ENCODE results near the gene LCAT.
A peak's percentile ranks its signal among the peaks of the same experiment; 100 is the strongest.

The LCAT gene

GRCh38 chr16:67928561-67929364, 15.2 kb downstream of the LCAT start:
- peak; percentile 74 for DNase-seq (ENCODE audit: low read depth)
- peak; percentile 92 for TF ChIP-seq CTCF (conservative IDR thresholded peaks at IDR 0.05; ENCODE audit: low read depth, low read length)
- H3K4me3 ChIP-seq (ENCODE audit: low read depth, low read length) = no peak overlapping the region

GRCh38 chr16:67928147-67928546, 15.8 kb downstream of the LCAT start:
- DNase-seq (ENCODE audit: low read depth) = no peak

GRCh38 chr16:67927131-67927941, 16.6 kb downstream of the LCAT start:
- DNase-seq (ENCODE audit: low read depth) = no peak
- H3K4me3 ChIP-seq (ENCODE audit: low read depth, low read length) = no peak overlapping the region
- no peak for TF ChIP-seq CTCF (conservative IDR thresholded peaks at IDR 0.05; ENCODE audit: low read depth, low read length)

More at GRCh38 chr16:67928147-67928546, 15.8 kb downstream of the LCAT start:
- H3K4me3 ChIP-seq (ENCODE audit: low read depth, low read length) = no peak overlapping the region
- no peak for TF ChIP-seq CTCF (conservative IDR thresholded peaks at IDR 0.05; ENCODE audit: low read depth, low read length)

- TF ChIP-seq CTCF (conservative IDR thresholded peaks at IDR 0.05; ENCODE audit: low read depth, low read length) = peak; percentile 24
- H3K4me3 ChIP-seq (ENCODE audit: low read depth, low read length) = no peak overlapping the region
- peak; percentile 65 for DNase-seq (ENCODE audit: low read depth)
Observed at GRCh38 chr16:67926181-67926750, 17.7 kb downstream of the LCAT start.

GRCh38 chr16:67924140-67924906, 19.6 kb downstream of the LCAT start:
- DNase-seq (ENCODE audit: low read depth) = no peak
- no peak for TF ChIP-seq CTCF (conservative IDR thresholded peaks at IDR 0.05; ENCODE audit: low read depth, low read length)
- no peak overlapping the region for H3K4me3 ChIP-seq (ENCODE audit: low read depth, low read length)

- H3K4me3 ChIP-seq (ENCODE audit: low read depth, low read length) = no peak overlapping the region
- peak; percentile 38 for DNase-seq (ENCODE audit: low read depth)
- TF ChIP-seq CTCF (conservative IDR thresholded peaks at IDR 0.05; ENCODE audit: low read depth, low read length) = no peak
Observed at GRCh38 chr16:67923414-67924116, 20.4 kb downstream of the LCAT start.
